ENCODE data around the gene RAC3. TPM values are rescaled to one million over a fixed set of nuclear protein-coding genes. Genes with fewer than 3 reads are reported as not detected.

Gene RAC3
- total RNA-seq, 1 experiment from 2014 or later = 84.8 TPM

- H3K56ac ChIP-seq (ENCODE audit: insufficient read length, low read depth, low read length) = no peak overlapping the region
- TF ChIP-seq CTCF (conservative IDR thresholded peaks at IDR 0.05) = no peak
- Mint-ChIP-seq H3K4me3 (no peak overlapping the region), H3K9me3 (no peaks in the 10 kb centered on the region), H3K4me1 (no peaks in the 10 kb centered on the region), H3K36me3 (ENCODE audit: insufficient read depth in 1 of 3, low read depth in 3 of 3) (peaks cover 6 to 48% (median 44%) of the 10 kb centered on the region in 3 experiments), H3K27me3 (ENCODE audit: low read depth) (no peaks in the 10 kb centered on the region), H3K27ac (no peak overlapping the region)
- WGBS (ENCODE audit: extremely low coverage, insufficient read length, low lambda C conversion rate) = no CpG with 5 or more reads among the region's 10 CpGs
- H3K9me3 ChIP-seq (ENCODE audit: control insufficient read depth, low read depth, low read length) = no peaks in the 10 kb centered on the region
- no peak overlapping the region for H3T11ph ChIP-seq (ENCODE audit: low read length)
- H2BK20ac ChIP-seq (ENCODE audit: low read depth, low read length, poor library complexity, severe bottlenecking) = no peak overlapping the region
- no peak overlapping the region for H3K23ac ChIP-seq (ENCODE audit: insufficient read length, low read depth, low read length)
- no peaks in the 10 kb centered on the region for H3K79me1 ChIP-seq (ENCODE audit: insufficient read depth, low read depth, low read length, poor library complexity, severe bottlenecking)
- no peaks in the 10 kb centered on the region for H3K23me2 ChIP-seq (ENCODE audit: insufficient read length, low read depth, low read length, poor library complexity, severe bottlenecking)
- H3K4ac ChIP-seq (ENCODE audit: low read depth, low read length) = no peak overlapping the region
- no peak overlapping the region for H2AFZ ChIP-seq (ENCODE audit: low read length)
- no peak overlapping the region for H2BK12ac ChIP-seq (ENCODE audit: insufficient read length, low read depth, low read length)
- H3K27me3 ChIP-seq (ENCODE audit: insufficient read depth, low read length) = no peaks in the 10 kb centered on the region
- no peaks in the 10 kb centered on the region for H3K79me2 ChIP-seq (ENCODE audit: insufficient read depth, low read length)
- no peak overlapping the region for H3K18ac ChIP-seq (ENCODE audit: insufficient read length, low read depth, low read length)
- H4K20me1 ChIP-seq (ENCODE audit: control insufficient read depth, insufficient read depth, insufficient read length) = peaks cover 3% of the 10 kb centered on the region
- H3K4me1 ChIP-seq (ENCODE audit: insufficient read depth, low read length) = no peaks in the 10 kb centered on the region
- H2BK5ac ChIP-seq (ENCODE audit: insufficient read length, low read length) = no peak overlapping the region
- no peak overlapping the region for H2BK120ac ChIP-seq (ENCODE audit: low read depth, low read length, poor library complexity, severe bottlenecking)
- H3K4me2 ChIP-seq (ENCODE audit: insufficient read depth, insufficient read length, low read length) = no peak overlapping the region
- H3K9ac ChIP-seq (ENCODE audit: extremely low read depth, insufficient read length, low read length) = no peak overlapping the region
- H2AK5ac ChIP-seq (ENCODE audit: insufficient read length, low read length) = no peak overlapping the region
- H3K27ac ChIP-seq (ENCODE audit: insufficient read length, low read depth, low read length) = no peak overlapping the region
- no peak overlapping the region for H2BK15ac ChIP-seq (ENCODE audit: low read depth, low read length)
- no peak overlapping the region for H4K91ac ChIP-seq (ENCODE audit: insufficient read length, low read depth, low read length)
- H4K5ac ChIP-seq (ENCODE audit: insufficient read length, low read depth, low read length) = no peak overlapping the region
- H4K8ac ChIP-seq (replicated peaks; ENCODE audit: insufficient read length, low read depth, low read length) = no peak overlapping the region
- no peak overlapping the region for H3K14ac ChIP-seq (ENCODE audit: insufficient read depth, low read length)
- DNase-seq = no peak
These were observed 27.4 kb downstream of the RAC3 start for GRCh38 chr17:82058855-82059249.

Measured in H9 (cell line).